Lung (tissue), 12 donors: ENCODE results near the gene PIGBOS1. TPM values are rescaled to one million over a fixed set of nuclear protein-coding genes. Genes with fewer than 3 reads are reported as not detected.

ENCODE experiments used
- ATAC-seq: fragments of 200-7000 bp; cut with Tn5 transposase; one replicate; pipeline ENCODE4 v1.9.1; 2020; ENCODE audit warnings: moderate number of reproducible peaks; ENCODE audit not compliant: insufficient read depth, low FRiP score
- DNase-seq, 3 donors: peaks; one replicate each; pipeline ENCODE4 v3.0.0-alpha.2; 2013 to 2017
- H3K27ac ChIP-seq, 2 donors: one replicate each; pipeline ENCODE4 v1.5.1; 2013; ENCODE audit warnings: mild to moderate bottlenecking in 2 of 2, moderate library complexity in 2 of 2, control low read depth in 1 of 2, inconsistent platforms in 1 of 2, low read depth in 1 of 2, low read length in 1 of 2
- H3K27me3 ChIP-seq, 3 donors: one replicate each; pipeline ENCODE4 v1.5.1; 2013; ENCODE audit warnings: low read length in 2 of 3; ENCODE audit not compliant: control insufficient read depth in 3 of 3, insufficient read depth in 3 of 3
- H3K36me3 ChIP-seq, 4 donors: one replicate each; pipeline ENCODE4 v1.5.1; 2013; ENCODE audit warnings: low read length in 4 of 4, mild to moderate bottlenecking in 1 of 4, moderate library complexity in 1 of 4; ENCODE audit not compliant: control insufficient read depth in 4 of 4, insufficient read depth in 4 of 4
- H3K4me1 ChIP-seq, 5 donors: one replicate each; pipeline ENCODE4 v1.5.1; 2013; ENCODE audit warnings: low read length in 5 of 5, mild to moderate bottlenecking in 2 of 5, moderate library complexity in 1 of 5; ENCODE audit not compliant: control insufficient read depth in 5 of 5, insufficient read depth in 5 of 5
- H3K4me3 ChIP-seq: one replicate; pipeline ENCODE4 v1.5.1; 2013; ENCODE audit warnings: mild to moderate bottlenecking, control low read depth, moderate library complexity
- H3K9ac ChIP-seq, 2 donors: one replicate each; pipeline ENCODE4 v1.5.1; 2013; ENCODE audit warnings: low read length in 2 of 2, control low read depth in 1 of 2; ENCODE audit not compliant: insufficient read depth in 1 of 2
- H3K9me3 ChIP-seq, 4 donors: one replicate each; pipeline ENCODE4 v1.5.1; 2013; ENCODE audit warnings: low read length in 3 of 4, mild to moderate bottlenecking in 1 of 4, moderate library complexity in 1 of 4; ENCODE audit not compliant: control insufficient read depth in 4 of 4, insufficient read depth in 3 of 4
- CTCF ChIP-seq: IDR thresholded peaks from 2 replicates; pipeline ENCODE4 v1.5.1; 2012; ENCODE audit warnings: mild to moderate bottlenecking; ENCODE audit errors: control extremely low read depth, extremely low read depth
- WGBS, 2 donors: extraction: QIAGEN DNeasy Blood & Tissue Kit; methylation state at CpG; one replicate each; pipeline ENCODE4 v1.1.7; 2013; 5-methylcytosine and 5-hydroxymethylcytosine counted together
- polyA plus RNA-seq, 2 donors: library from polyadenylated mRNA; stranded (reverse); fragments of 200-250 nt; gene quantifications; one replicate each; pipeline ENCODE4 v1.2.1, GENCODE V29; 2013
- total RNA-seq, 2 donors: library from RNA; depleted of rRNA in 1 of 2; stranded (reverse); fragments of >200 nt in 1 of 2; gene quantifications; one replicate each; pipeline ENCODE4 v1.2.1, GENCODE V29; 2014 to 2021
- donor health status: control.
- donor health status: control.
- donor health status: Bipolar disorder and iron deficiency.
- donor health status: healthy.
- donor health status: DM: yes; HTN: yes; CAD: no.

The PIGBOS1 gene
- total and polyA plus RNA-seq, 4 donors: 12.9 to 29.0 (median 18.1) TPM

- no peaks in the 10 kb centered on the region for H3K27me3 ChIP-seq
- no peaks in the 10 kb centered on the region for H3K36me3 ChIP-seq
- no peak overlapping the region for H3K4me3 ChIP-seq
- H3K9me3 ChIP-seq: no peaks in the 10 kb centered on the region
- WGBS, 2 donors: 16 to 24% methylated on average over 7 of the region's 7 CpGs
- ATAC-seq: no peak
- peaks cover 0 to 2% (median 0%) of the 10 kb centered on the region in 5 donors for H3K4me1 ChIP-seq
- TF ChIP-seq CTCF: no peak
- peak overlapping the region in 1 of 2 donors; percentile 62 for H3K27ac ChIP-seq
- DNase-seq: peak in 1 of 3 donors; percentile 27
- no peak overlapping the region for H3K9ac ChIP-seq
These were observed 41.8 kb downstream of the PIGBOS1 start for GRCh38 chr15:55277116-55277564.

- H3K27ac ChIP-seq: no peak overlapping the region
- no peak for ATAC-seq
These were observed 42.6 kb downstream of the PIGBOS1 start for GRCh38 chr15:55276324-55276723.

GRCh38 chr15:55270291-55270690 lies 48.6 kb downstream of the PIGBOS1 start:
- no peak for TF ChIP-seq CTCF
- Histone ChIP-seq H3K27ac (no peak overlapping the region), H3K27me3 (no peaks in the 10 kb centered on the region), H3K4me1 (peaks cover 0 to 9% (median 0%) of the 10 kb centered on the region in 5 donors), H3K36me3 (peaks cover 0 to 2% (median 0%) of the 10 kb centered on the region in 4 donors), H3K4me3 (no peak overlapping the region), H3K9ac (no peak overlapping the region), H3K9me3 (no peaks in the 10 kb centered on the region)
- 84 to 89% methylated on average over 6 of the region's 6 CpGs for WGBS, 2 donors
- ATAC-seq (no peak), DNase-seq (no peak)

More at GRCh38 chr15:55276324-55276723, 42.6 kb downstream of the PIGBOS1 start:
- no peaks in the 10 kb centered on the region for H3K36me3 ChIP-seq
- no peak for DNase-seq
- no peak overlapping the region for H3K9ac ChIP-seq
- no peaks in the 10 kb centered on the region for H3K27me3 ChIP-seq
- 88 to 89% methylated on average over 5 of the region's 5 CpGs for WGBS, 2 donors
- no peak for TF ChIP-seq CTCF
- H3K9me3 ChIP-seq: no peaks in the 10 kb centered on the region
- H3K4me1 ChIP-seq: peaks cover 0 to 2% (median 0%) of the 10 kb centered on the region in 5 donors
- H3K4me3 ChIP-seq: no peak overlapping the region

- 83 to 90% methylated on average over 2 of the region's 2 CpGs for WGBS, 2 donors
- Histone ChIP-seq H3K27ac (no peak overlapping the region), H3K4me1 (peaks cover 0 to 9% (median 0%) of the 10 kb centered on the region in 5 donors), H3K9ac (no peak overlapping the region), H3K36me3 (peaks cover 0 to 2% (median 0%) of the 10 kb centered on the region in 4 donors), H3K4me3 (no peak overlapping the region), H3K27me3 (no peaks in the 10 kb centered on the region), H3K9me3 (no peaks in the 10 kb centered on the region)
- no peak for TF ChIP-seq CTCF
- ATAC-seq (no peak), DNase-seq (no peak)
These were observed 50.7 kb downstream of the PIGBOS1 start for GRCh38 chr15:55268176-55268695.
